ENCODE measurements around the gene RFPL4AL1. TPM values are rescaled to one million over a fixed set of nuclear protein-coding genes. Genes with fewer than 3 reads are reported as not detected.

RFPL4AL1 gene
- total RNA-seq, 2 experiments from 2014 or later = not detected

DNA sequence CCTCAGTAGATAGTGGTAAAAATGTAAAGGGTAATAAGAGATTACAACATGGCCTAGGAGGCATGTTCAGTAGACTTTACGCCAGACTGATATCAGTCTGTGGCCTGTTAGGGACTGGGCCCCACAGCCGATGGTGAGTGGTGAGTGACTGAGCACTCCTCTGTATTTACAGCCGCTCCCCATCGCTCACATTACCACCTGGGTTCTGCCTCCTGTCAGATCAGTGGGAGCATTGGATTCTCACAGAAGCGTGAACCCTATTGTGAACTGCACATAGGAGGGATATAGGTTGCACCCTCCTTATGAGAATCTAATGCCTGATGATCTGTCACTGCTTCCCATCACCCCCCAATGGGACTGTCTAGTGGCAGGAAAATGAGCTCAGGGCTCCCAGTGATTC, 45.0 kb downstream of the RFPL4AL1 start:
- POLR2A ChIA-PET = no interaction called here
- CTCF ChIA-PET = no interaction called here

- POLR2A ChIA-PET = no interaction called here
- CTCF ChIA-PET = interaction anchor here (1.7 kb wide), 1 partner anchor 10 kb away, joined by 5 read pairs; no protein-coding TSS in a partner anchor
Measured at GRCh38 chr19:55820037-55820436, 51.1 kb downstream of the RFPL4AL1 start.

Other genes with a start within 250 kb of the RFPL4AL1 start
- gene SBK2, start 232.0 kb upstream of the RFPL4AL1 start, total RNA-seq = not detected
- gene SBK3, start 223.6 kb upstream of the RFPL4AL1 start, total RNA-seq = not detected
- 1 to 10 TPM; 6.9 to 7.5 TPM for gene ZNF579, start 188.3 kb upstream of the RFPL4AL1 start, total RNA-seq
- gene FIZ1, start 169.6 kb upstream of the RFPL4AL1 start, total RNA-seq = 10 to 100 TPM; 17.4 to 17.8 TPM
- gene ZNF524, start 168.8 kb upstream of the RFPL4AL1 start, total RNA-seq = 10 to 100 TPM; 11.9 to 13.2 TPM
- gene ZNF865, start 163.5 kb upstream of the RFPL4AL1 start, total RNA-seq = 10 to 100 TPM; 11.8 to 12.0 TPM
- 1 to 10 TPM; 2.8 to 3.0 TPM for gene ZNF784, start 144.6 kb upstream of the RFPL4AL1 start, total RNA-seq
- gene ZNF580, start 128.1 kb upstream of the RFPL4AL1 start, total RNA-seq = 10 to 100 TPM; 31.3 to 32.0 TPM
- 10 to 100 TPM; 32.6 to 33.6 TPM for gene ZNF581, start 125.5 kb upstream of the RFPL4AL1 start, total RNA-seq
- gene CCDC106, start 120.9 kb upstream of the RFPL4AL1 start, total RNA-seq = 1 to 10 TPM; 4.3 to 4.4 TPM
- 100 to 1,000 TPM; 351 to 381 TPM for gene U2AF2, start 114.1 kb upstream of the RFPL4AL1 start, total RNA-seq
- gene EPN1, start 93.9 kb upstream of the RFPL4AL1 start, total RNA-seq = 10 to 100 TPM; 40.1 to 41.8 TPM
- not detected for gene NLRP9, start 30.7 kb upstream of the RFPL4AL1 start, total RNA-seq
- gene RFPL4A, start 10.0 kb upstream of the RFPL4AL1 start, total RNA-seq = not detected
- gene NLRP11, start 62.9 kb downstream of the RFPL4AL1 start, total RNA-seq = under 1 TPM in 1 of 2 experiments, not detected in 1; 0.06 TPM
- gene NLRP4, start 67.4 kb downstream of the RFPL4AL1 start, total RNA-seq = not detected
- gene NLRP13, start 163.2 kb downstream of the RFPL4AL1 start, total RNA-seq = not detected
- gene NLRP8, start 178.7 kb downstream of the RFPL4AL1 start, total RNA-seq = not detected
- gene NLRP5, start 217.7 kb downstream of the RFPL4AL1 start, total RNA-seq = not detected